Muscle of back (tissue), 11 donors: Measurements from ENCODE around the gene LPIN1. TPM values are rescaled to one million over a fixed set of nuclear protein-coding genes. Genes with fewer than 3 reads are reported as not detected.
"Not testable (repeated sequence)": the region's sequence is repeated elsewhere in the genome, so short reads cannot be mapped to it uniquely, and the experiment has no call there.

Source experiments
- DNase-seq, 3 donors: peaks; one replicate each; pipeline versions ENCODE4 v3.0.0 to v3.0.0-alpha.2; 2013
- polyA plus RNA-seq, 10 donors: library from polyadenylated mRNA; unstranded; fragments of 120-200 nt; gene quantifications; one replicate each; pipeline ENCODE4 v1.2.1, GENCODE V29; 2013; ENCODE audit not compliant: insufficient read length in 10 of 10

Gene LPIN1
- polyA plus RNA-seq, 10 donors, result 10.8 to 23.2 (median 16.6) TPM

DNA sequence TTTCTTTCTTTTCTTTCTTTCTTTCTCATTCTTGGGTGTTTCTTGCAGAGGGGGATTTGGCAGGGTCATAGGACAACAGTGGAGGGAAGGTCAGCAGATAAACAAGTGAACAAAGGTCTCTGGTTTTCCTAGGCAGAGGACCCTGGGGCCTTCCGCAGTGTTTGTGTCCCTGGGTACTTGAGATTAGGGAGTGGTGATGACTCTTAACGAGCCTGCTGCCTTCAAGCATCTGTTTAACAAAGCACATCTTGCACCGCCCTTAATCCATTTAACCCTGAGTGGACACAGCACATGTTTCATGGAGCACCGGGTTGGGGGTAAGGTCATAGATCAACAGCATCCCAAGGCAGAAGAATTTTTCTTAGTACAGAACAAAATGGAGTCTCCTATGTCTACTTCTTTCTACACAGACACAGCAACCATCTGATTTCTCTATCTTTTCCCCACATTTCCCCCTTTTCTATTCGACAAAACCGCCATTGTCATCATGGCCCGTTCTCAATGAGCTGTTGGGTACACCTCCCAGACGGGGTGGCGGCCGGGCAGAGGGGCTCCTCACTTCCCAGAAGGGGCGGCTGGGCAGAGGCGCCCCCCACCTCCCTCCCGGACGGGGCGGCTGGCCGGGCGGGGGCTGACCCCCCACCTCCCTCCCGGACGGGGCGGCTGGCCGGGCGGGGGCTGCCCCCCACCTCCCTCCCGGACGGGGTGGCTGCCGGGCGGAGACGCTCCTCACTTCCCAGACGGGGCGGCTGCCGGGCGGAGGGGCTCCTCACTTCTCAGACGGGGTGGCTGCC is 12.9 kb downstream of the LPIN1 start:
- not testable (repeated sequence) for DNase-seq

DNA sequence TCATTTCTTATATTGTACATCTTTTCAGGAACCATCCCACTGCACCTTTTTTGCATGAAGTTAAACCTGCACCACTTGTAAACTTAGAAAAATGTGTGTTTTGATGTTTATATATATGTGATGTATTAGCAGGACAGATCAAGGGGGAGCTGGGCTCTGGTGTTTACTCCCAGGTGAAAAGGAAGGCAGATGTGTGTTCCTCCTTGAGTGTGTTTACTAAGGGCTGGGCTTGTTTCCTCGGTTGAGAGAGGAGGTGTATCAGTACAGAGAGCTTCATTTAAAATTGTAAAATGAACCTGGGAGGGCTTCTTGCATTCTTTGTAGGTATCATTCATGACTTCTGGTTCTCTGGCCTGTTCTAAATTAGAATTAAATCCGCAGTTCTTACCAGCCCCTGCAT is 14.8 kb downstream of the LPIN1 start:
- DNase-seq, result no peak

DNA sequence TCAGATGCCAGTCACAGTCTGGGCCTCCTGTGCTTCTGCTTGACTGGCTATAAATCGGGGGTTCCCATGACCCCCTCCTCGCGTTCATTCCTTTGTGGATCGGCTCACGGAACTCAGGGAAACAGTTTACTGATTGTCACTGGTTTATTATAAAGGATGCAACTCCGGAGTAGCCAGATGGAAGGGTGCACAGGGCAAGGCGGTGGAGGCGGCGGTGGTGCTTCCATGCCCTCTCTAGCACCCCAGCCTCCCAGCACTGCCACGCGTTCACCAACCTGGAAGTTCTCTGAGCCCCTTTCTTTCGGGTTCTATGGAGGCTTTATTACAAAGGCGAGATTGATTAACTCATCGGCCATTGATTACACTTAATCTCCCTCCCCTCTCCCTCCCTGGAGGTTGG is 15.6 kb downstream of the LPIN1 start:
- no peak for DNase-seq

DNA sequence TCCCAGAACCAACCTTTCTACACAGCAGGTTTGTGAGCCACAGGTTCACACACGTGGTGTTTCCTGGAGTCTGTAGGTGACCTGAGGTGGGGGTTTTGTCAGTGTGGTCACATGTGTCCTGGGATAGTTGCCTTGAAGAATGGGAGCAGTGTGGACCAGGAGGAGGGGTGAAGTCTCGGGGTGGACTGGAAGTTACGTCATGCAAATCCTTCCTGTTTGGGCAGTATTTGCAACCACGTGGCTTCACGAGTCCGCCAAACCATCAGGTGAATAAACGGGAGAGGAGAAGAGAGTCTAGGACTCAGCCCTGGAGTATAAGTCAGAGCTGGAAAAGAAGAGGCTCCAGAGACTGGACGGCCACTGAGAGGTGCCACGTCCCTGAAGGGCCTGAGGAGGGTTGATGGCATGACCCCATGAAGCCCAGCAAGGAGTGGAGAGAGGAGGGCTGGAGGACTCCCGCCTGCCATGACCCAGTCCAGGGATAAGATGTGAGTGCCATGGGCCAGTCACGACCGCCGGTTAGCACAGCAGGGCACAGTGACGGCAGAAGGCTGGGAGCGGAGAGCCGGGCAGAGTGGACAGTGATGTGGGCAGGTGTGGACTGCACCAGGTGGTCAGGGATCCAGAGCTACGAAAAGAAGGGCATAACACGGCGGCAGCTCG is 16.5 kb downstream of the LPIN1 start:
- DNase-seq, result no peak

DNA sequence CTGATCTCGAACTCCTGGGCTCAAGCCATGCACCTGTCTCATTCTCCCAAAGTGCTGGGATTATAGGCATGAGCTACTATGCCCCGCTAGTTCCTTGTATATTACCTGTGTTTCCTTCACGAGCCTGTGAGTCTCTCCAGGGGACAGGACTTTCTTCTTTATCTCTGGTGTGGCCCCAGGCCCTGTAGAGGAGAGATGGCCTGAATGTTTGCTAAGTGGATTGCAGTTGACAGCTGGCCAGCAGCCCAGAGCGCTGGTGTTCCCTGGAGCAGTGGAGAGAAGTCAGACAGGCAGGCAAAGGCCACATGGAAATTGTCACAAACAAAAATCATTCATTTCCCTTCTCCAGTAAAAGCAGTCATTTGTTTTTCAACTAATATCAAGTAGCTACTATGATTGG is 17.9 kb downstream of the LPIN1 start:
- DNase-seq, result no peak

DNA sequence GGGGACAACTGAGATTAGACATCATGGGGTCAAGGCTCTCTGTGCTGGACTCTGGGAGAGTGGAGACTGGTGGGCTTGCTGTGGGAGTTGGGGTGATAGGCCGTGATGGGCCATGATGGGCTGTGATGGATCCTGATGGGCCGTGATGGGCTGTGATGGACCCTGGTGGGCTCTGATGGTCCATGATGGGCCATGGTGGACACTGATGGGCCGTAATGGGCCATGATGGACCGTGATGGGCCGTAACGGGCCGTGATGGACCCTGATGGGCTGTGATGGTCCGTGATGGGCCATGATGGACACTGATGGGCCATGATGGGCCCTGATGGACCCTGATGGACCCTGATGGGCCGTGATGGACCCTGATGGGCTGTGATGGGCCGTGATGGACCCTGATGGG is 18.5 kb downstream of the LPIN1 start:
- no peak for DNase-seq

DNA sequence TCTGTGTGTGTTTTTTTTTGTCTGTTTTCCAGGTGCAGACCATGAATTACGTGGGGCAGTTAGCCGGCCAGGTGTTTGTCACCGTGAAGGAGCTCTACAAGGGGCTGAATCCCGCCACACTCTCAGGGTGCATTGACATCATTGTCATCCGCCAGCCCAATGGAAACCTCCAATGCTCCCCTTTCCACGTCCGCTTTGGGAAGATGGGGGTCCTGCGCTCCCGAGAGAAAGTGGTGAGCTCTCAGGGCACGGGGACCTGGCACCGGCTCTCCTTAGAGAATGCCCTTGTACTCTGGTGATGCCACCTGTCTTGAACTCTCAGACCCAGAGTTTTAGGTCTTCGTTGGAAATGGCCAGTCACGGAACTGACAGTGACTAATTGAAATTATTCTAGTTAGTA is 19.1 kb downstream of the LPIN1 start:
- no peak for DNase-seq

DNA sequence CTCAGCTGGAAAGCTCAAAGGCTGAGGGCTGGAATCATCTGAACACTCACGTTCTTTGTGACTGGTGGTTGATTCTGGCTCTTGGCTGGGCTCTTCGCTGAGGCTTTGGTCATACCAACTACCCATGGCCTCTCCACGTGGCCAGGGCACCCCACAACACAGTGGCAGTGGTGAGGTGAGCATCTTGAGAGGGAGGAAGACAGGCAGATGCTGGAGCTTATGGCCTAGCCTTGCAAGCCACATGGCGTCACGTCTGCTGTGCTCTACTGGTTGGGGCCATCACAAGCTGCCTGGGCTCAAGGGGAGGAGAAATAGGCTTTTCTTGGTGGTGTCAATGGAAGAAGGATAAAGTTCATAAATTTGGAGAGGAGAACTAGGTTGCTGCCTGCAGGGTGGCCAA is 19.6 kb downstream of the LPIN1 start:
- DNase-seq, result no peak

DNA sequence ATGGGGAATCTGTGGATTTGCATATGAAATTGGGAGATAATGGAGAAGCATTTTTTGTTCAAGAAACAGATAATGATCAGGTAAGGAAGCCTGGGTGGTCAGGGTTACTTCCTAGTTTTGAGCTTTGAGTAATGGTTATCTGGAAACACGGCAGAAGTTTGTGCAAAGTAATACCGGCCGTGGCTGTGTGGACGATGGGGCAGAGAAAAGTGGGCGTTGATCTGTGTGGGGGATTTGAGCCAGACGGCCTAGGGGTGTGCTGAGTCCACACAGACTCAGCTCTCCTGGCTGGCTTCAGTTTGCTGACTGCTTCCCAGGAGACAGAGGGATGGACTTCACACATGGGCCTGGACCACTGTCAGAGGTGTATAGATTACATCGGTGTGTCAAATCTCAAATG is 21.3 kb downstream of the LPIN1 start:
- DNase-seq, result no peak

DNA sequence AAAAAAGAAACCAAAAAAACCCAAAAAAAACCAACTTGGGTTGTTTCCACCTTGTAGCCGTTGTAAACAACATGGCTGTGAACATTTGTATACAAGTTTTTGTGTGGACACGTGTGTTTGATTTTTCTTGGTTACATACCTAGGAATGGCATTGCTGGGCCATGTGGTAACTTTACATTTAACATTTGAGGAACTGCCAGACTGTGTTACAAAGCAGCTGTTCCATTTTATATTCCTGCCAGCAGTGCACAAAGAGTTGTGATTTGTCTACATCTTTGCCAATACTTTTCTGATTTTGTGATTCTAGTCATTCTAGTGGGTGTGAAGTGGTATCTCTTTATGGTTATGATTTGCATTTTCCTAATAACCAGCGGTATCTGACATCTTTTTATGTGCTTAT is 22.5 kb downstream of the LPIN1 start:
- no peak for DNase-seq

DNA sequence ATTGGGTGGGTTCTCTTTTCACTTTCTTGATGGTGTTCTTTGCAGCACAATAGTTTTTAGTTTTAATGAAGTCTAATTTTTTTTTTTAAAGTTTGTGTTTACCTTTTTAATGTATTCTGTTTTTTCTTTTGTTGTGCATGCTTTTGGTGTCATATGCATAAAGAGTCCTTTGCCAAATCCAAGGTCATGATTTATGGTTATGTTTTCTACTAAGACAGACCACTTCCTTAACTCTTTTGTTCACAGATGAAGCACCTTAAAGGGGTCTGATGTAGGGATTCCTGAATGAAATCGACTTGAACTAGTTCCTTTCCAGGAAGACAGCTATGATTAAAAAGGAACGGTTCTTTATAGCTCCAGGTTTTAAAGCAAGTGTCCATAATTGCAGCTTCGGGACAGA is 23.1 kb downstream of the LPIN1 start:
- DNase-seq, result no peak

DNA sequence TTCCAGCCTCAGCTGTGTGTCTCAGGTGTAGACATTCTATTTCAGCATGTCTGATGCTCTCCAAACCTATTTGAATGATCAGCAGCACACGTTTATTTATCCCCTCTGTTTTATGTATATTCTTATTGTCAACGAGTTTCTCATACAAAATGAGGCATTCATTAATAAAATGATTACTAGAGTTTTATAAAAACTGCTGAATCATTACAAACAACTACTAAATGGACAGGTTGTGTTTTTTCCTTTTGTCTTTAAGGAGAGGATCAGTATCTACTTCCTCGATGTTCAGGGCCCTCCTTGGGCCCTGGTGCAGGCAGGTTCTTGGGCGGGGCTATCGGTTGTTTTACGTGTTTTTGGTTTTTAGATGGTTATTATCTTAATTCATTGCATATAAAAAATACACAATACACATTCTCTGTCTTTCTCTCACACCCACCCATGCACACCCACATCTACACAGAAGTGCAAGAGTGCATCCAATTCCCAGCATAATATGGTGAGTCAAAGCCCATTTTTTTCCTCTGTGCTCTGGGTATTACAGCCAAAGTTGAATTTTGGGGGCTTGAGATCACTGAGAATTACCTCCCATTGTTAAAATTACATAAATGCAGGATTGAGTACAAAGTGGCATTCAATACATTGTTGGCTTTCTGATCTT is 24.2 kb downstream of the LPIN1 start:
- no peak for DNase-seq

DNA sequence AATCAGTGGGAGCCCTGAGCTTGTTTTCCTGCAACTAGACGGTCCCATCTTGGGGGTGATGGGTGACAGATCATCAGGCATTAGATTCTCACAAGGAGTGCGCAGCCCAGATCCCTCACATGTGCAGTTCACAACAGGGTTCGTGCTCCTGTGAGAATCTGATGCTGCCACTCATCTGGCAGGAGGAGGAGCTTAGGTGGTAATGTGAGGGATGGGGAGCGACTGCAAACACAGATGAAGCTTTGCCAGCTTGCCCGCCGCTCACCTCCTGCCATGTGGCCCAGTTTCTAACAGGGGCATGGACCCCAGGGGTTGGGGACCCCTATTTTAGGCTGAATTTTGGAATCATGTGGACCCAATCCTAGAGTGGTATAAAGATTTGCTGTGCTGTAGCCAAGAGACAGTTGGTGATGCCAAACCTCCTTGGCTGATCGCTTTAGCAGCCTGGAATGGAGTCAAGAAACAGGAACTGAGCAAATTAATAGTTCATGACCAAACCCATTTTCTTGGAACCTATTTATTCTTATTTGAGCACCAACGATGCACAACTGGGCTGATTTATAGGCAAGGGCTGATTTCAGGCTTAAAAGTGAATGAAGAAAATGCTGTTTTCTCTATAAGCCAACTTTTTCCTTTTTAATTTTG is 25.7 kb downstream of the LPIN1 start:
- DNase-seq, result no peak

DNA sequence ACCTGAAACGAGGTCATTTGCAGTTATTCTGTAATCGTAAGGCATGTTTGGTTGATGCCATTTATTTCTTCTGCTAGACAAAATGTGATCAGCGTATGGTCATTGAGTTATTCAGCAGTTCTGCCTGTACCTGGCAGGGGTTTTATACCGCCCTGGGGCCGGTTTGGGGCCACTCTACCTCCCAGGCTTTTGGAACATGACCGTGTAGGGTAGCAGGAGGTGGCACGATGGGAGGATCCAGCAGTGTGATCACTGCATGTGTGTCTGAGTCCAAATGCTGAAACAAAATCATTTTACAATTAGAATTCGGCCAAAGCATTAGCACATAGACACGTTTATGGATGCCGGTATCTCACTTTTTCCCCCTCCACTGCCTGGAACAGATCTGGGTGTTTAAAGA is 26.7 kb downstream of the LPIN1 start:
- no peak for DNase-seq

DNA sequence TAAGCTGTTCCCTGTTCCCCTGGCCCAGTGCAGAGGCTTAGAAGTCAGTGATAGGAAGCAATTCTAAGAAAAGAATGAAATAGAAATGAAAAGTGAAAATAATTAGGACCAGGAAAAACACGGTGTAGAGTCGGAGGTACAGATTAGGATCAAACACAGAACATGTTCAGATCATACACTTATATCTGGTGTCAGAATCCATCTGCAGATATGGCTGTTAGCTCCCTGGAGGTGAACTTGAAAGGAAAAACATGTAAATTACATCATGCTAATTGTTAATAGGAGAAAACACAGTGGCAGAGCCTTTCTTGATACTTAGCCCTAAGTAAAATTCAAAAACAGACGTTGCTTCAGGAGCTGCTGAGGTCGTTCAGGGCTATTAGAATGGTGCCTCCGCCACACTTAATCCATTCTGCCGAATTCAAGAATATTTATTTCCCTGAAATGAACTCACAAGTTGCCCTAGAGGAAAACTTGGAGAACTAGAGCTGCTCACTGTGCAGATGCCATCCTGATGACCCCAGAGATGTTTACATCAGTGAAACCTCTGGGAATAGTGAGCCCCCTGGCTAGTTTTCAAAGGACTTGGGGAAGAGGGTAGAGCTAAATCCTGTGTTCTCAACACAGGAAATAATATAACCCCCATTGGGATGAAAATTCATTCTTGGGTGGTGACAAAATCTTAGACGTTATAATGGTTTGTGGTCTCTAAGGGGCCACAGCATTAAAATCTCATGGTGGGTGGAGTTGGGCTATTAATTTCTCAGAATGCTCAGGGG is 27.5 kb downstream of the LPIN1 start:
- no peak for DNase-seq

DNA sequence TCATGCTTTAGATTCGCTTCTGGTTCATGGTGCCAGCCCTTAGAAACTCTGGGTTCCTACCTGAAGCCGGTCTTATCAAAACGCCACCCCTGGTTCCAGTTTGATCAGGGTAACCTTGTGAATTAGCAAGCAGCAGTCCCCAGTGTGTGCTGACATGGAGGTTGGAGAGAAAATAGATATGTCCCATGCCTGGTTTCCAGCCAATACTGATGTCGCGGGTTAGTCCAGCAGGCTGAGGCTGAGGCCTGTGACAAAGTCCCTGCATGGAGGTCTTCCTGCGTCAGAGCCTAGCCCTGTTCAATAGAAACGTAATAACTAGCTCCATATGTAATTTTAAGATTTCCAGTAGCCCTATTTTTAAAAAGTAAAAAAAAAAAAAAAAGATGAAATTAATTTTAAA is 28.2 kb downstream of the LPIN1 start:
- DNase-seq, result no peak

DNA sequence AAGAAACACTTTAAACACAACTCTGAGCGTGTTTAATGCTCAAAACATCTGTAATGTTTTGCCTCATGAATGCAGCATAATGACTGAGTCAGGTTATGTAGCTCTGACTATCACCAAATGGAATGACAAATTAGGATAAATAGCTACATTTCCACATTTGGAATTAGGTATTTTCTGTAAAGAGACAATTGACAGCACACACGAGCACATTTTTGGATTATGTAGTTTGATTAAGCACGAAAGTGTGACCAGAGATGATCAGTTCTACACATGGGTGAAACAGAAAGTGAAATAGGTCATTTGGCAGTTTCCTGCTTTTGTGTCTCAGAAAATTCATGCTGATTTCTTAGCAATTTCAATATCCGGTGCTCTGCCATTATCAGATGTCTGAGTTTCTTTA is 29.0 kb downstream of the LPIN1 start:
- DNase-seq, result no peak

DNA sequence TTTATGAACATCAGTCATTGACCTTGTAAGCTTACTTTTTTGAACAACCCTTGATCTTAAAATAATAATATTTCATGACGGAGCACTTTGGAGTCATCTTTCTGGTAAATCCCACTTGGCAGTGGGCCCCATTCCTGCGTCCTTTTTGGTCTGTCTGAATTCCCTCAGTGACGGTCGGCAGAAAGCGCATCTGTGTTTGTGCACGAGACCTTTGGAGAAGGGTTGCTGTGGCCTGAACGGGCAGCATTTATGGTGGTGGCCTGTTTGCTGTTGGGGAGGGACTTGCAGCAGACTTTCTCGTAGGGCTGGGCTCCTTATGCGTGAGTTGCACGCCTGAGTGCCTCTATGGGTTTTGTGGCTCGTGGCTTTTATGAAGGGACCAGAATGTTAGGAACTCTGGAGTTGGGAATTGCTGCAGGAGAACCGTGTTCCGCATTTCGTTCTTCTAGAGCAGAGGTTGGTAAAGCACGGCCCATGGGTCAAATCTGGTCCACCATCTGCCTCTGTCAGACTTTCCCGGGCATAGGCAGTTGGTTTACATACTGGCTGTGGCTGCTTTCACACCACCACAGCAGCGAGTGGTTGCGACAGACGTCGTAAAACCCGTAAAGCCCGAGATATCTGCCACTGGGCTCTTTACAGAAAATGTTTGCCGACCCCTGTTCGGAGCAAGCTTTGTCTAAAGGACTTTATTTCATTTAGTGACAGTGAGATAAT is 30.8 kb downstream of the LPIN1 start:
- no peak for DNase-seq

DNA sequence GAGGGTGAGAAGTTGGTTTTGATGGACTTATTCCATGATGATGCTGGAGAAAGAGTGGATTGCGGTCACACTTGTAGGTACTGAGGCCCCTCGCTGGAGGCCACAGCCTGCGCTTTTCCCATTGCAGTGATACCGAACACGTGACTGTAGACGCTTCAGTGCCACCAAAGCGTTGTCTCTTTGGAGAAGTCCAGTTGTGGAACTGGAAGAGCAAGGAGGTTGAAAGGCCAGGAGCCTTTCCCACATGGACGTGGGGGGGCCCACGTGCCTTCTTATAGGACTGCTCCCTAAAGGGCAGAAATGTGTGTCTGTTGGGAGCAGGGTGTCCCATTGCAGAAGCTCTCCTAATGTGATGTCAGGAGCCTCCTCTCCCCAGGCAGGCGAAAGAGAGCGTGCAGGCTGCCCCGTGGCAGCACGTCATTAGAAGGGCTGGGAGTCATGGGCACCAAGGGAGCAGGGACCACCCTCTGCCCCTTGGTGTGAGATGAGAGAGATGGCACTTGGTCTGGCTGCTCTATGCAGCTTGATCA is 31.5 kb downstream of the LPIN1 start:
- no peak for DNase-seq

DNA sequence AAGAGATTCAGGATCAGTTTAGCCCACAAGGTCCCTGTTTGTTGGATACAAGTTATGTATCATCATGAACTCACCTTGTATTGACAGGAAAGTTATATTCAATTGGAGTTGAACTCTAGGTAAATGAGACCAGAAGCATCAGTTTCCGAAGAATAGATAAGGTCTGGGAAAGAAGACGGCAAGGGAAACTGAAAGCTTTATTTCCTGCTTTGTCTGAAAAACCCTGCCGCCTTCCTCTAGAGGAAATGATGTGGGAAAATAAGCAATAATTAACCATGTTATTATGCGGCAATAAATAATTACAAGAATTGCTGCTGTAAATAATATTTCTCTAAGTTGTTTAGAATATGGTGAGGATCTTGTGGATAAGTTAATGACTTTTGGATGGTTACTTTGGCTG is 32.0 kb downstream of the LPIN1 start:
- DNase-seq, result no peak
